GM12878 (cell line): Measurements from ENCODE around the gene GSTO1. TPM values are rescaled to one million over a fixed set of nuclear protein-coding genes. Genes with fewer than 3 reads are reported as not detected.

Experiments
- ATAC-seq: fragments of 200-7000 bp; cut with Tn5 transposase; 3 replicates; pipeline ENCODE4 v1.9.1; 2020; ENCODE audit warnings: mild to moderate bottlenecking, moderate library complexity
- BruUV-seq: library from RNA; stranded (reverse); fragments of 400-500 nt; replicated peaks from 2 replicates; lab custom pipeline; 2021; lab: Mats Ljungman, UMichigan
- CTCF ChIA-PET: fragments of 300-600 bp; sonication (Branson Sonifier 250); formaldehyde crosslinking; extraction: SDS; loops from one replicate; lab custom pipeline; 2021; ENCODE audit warnings: inconsistent platforms; lab: Yijun Ruan, JAX
- POLR2A ChIA-PET: fragments of 350-600 bp; formaldehyde crosslinking; extraction: SDS; loops from one replicate; lab custom pipeline; 2021; ENCODE audit warnings: inconsistent platforms; lab: Charles Lee
- RAD21 ChIA-PET: fragments of 300-600 bp; sonication (Branson Sonifier 250); formaldehyde crosslinking; loops from one replicate; lab custom pipeline; 2023; ENCODE audit warnings: antibody characterized with exemption; ENCODE audit not compliant: unreplicated experiment; lab: Charles Lee
- SMC1A ChIA-PET: fragments of 300-600 bp; sonication (Branson Sonifier 250); formaldehyde crosslinking; loops from one replicate; lab custom pipeline; 2023; ENCODE audit not compliant: unreplicated experiment, uncharacterized antibody; lab: Charles Lee
- DNase-seq: peaks from one replicate; pipeline ENCODE4 v3.0.0-alpha.2; 2011; ENCODE audit warnings: low read depth, low spot score
- FAIRE-seq: peaks from 3 replicates; lab custom pipeline; 2011; peaks lifted over from hg19 to GRCh38; lab: Jason Lieb, UNC
- H2AFZ ChIP-seq: 2 replicates; pipeline ENCODE4 v1.6.0; 2011; ENCODE audit warnings: low read depth, low read length, control low read depth; ENCODE audit not compliant: control insufficient read depth
- H3K27ac ChIP-seq: 2 replicates; pipeline ENCODE4 v1.5.1; 2011; ENCODE audit warnings: control low read depth; ENCODE audit not compliant: control insufficient read depth, insufficient read depth
- H3K27me3 ChIP-seq, 2 experiments: replicated peaks in 1 of 2; 2 replicates each; pipeline versions ENCODE4 v1.6.0 to v1.6.1; 2011; ENCODE audit warnings: low read length in 1 of 2; ENCODE audit not compliant: control insufficient read depth in 2 of 2, insufficient read depth in 2 of 2
- H3K36me3 ChIP-seq, 2 experiments: 2 replicates each; pipeline ENCODE4 v1.5.1; 2011; ENCODE audit warnings: low read length in 1 of 2; ENCODE audit not compliant: control insufficient read depth in 2 of 2, insufficient read depth in 2 of 2
- H3K4me1 ChIP-seq: 2 replicates; pipeline ENCODE4 v1.6.1; 2011; ENCODE audit warnings: mild to moderate bottlenecking, low read length, moderate library complexity, mixed read lengths; ENCODE audit not compliant: control insufficient read depth, insufficient read depth
- H3K4me2 ChIP-seq: 2 replicates; pipeline ENCODE4 v1.6.0; 2011; ENCODE audit warnings: control low read depth; ENCODE audit not compliant: control insufficient read depth, insufficient read depth
- H3K4me3 ChIP-seq: fragments of 200-600 bp; sonication (generic); 2 replicates; pipeline ENCODE4 v1.5.1; 2016
- H3K79me2 ChIP-seq: 2 replicates; pipeline ENCODE4 v1.6.0; 2011; ENCODE audit warnings: low read length; ENCODE audit not compliant: control insufficient read depth, insufficient read depth
- H3K9ac ChIP-seq: 2 replicates; pipeline ENCODE4 v1.8.0; 2011; ENCODE audit warnings: low read length, control low read depth, mixed read lengths; ENCODE audit not compliant: control insufficient read depth, insufficient read depth
- H3K9me3 ChIP-seq: replicated peaks from 3 replicates; pipeline ENCODE4 v1.5.1; 2011; ENCODE audit warnings: mild to moderate bottlenecking, low read length; ENCODE audit not compliant: control insufficient read depth, insufficient read depth
- H4K20me1 ChIP-seq: 2 replicates; pipeline ENCODE4 v1.6.0; 2011; ENCODE audit not compliant: control insufficient read depth, insufficient read depth
- BHLHE40 ChIP-seq, 2 experiments: fragments of 450-650 bp in 1 of 2; IDR thresholded peaks; 2 replicates each; pipeline ENCODE4 v1.6.1; 2011 to 2017; ENCODE audit warnings: low read depth in 2 of 2, borderline replicate concordance in 1 of 2, improper control_type of control experiment in 1 of 2, low read length in 1 of 2, mild to moderate bottlenecking in 1 of 2
- ETV6 ChIP-seq, 2 experiments: fragments of 450-650 bp in 1 of 2; IDR thresholded peaks in 1 of 2; conservative IDR thresholded peaks in 1 of 2; 2 replicates each; pipeline ENCODE4 v1.6.1; 2014; ENCODE audit warnings: antibody characterized with exemption in 1 of 2, borderline replicate concordance in 1 of 2, low read depth in 1 of 2, mild to moderate bottlenecking in 1 of 2, moderate library complexity in 1 of 2
- KAT2A ChIP-seq: conservative IDR thresholded peaks from 2 replicates; pipeline ENCODE4 v1.6.1; 2011; ENCODE audit warnings: low read depth, low read length; ENCODE audit not compliant: control insufficient read depth
- PML ChIP-seq: IDR thresholded peaks from 2 replicates; pipeline ENCODE4 v1.6.1; 2012; ENCODE audit warnings: low read length, inconsistent platforms
- ZNF207 ChIP-seq: fragments of 450-650 bp; IDR thresholded peaks from 2 replicates; pipeline ENCODE4 v1.6.1; 2014; ENCODE audit warnings: antibody characterized with exemption, mild to moderate bottlenecking, borderline replicate concordance
- ZNF217 ChIP-seq: fragments of 450-650 bp; IDR thresholded peaks from 2 replicates; pipeline ENCODE4 v1.6.1; 2017; ENCODE audit warnings: antibody characterized with exemption, mild to moderate bottlenecking
- WGBS: methylation state at CpG from one replicate; pipeline ENCODE4 v1.1.6; 2016; ENCODE audit warnings: low lambda C conversion rate; ENCODE audit not compliant: insufficient replicate concordance, insufficient coverage; ENCODE audit errors: missing lambda C conversion rate; 5-methylcytosine and 5-hydroxymethylcytosine counted together
- in situ Hi-C: fragments of 300-500 bp; cut with MboI; formaldehyde crosslinking; loops from 9 replicates; pipeline ENCODE4 v1.14.3; 2018; ENCODE audit warnings: mixed read lengths
- intact Hi-C: fragments of 100-400 bp; cut with micrococcal nuclease; formaldehyde crosslinking; loops from one replicate; pipeline ENCODE4 v1.14.2; 2022; ENCODE audit not compliant: unreplicated experiment
- polyA plus RNA-seq, 11 experiments: library from polyadenylated mRNA; depleted of rRNA in 4 of 11; unstranded in 6 of 11; stranded (reverse) in 5 of 11; fragments of >200 nt; fragmentation: Nextera tagmentation in 4 of 11; fragmentation: Illumina TruSeq in 1 of 11; extraction: Ambion mirVana in 4 of 11; extraction: Trizol in 1 of 11; gene quantifications; 1 replicate in 1 of 11; 2 replicates in 10 of 11; pipeline versions ENCODE4 v1.2.1 to v1.2.3, GENCODE V29; 2011 to 2016; ENCODE audit warnings: inconsistent platforms in 2 of 11, missing spikeins in 2 of 11, low read depth in 1 of 11
- total RNA-seq, 4 experiments: library from RNA; depleted of rRNA in 3 of 4; stranded (reverse); fragments of >200 nt in 3 of 4; fragmentation: Illumina TruSeq in 1 of 4; extraction: Trizol in 1 of 4; gene quantifications; 2 replicates each; pipeline versions ENCODE4 v1.2.1 to v1.2.3, GENCODE V29; 2013 to 2021

GSTO1 gene
- total and polyA plus RNA-seq, 10 of the 15 experiments (the other 5 are each of a cell fraction or from before 2014, with no cell fraction given), result 53.1 to 197 (median 112) TPM

DNA sequence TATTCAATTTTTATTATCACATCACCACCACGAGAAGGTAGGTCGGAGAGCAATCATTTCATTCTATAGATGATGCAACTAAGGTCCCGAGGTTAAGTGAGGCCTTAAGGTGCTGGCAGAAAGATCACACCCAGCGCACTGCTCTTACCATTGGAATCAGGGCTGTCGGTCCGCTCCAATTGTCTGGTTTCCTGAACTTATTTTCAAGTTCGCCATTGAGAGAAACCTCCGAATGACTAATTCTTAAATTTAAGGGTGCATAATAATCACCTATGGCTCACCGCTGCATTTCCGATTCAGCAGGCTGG lies 13.7 kb downstream of the GSTO1 start:
- CTCF ChIA-PET, result interaction anchor here (1.2 to 9.2 kb wide), 4 partner anchors 12 to 83 kb away, joined by 5 to 106 read pairs (median 8); partner anchors contain the start of gene CFAP58
- Histone ChIP-seq H3K4me2 (peak overlapping the region; percentile 89), H2AFZ (peak overlapping the region; percentile 37), H3K27me3 (no peaks in the 10 kb centered on the region), H4K20me1 (no peaks in the 10 kb centered on the region), H3K4me3 (peak overlapping the region; percentile 73), H3K9me3 (no peaks in the 10 kb centered on the region), H3K27ac (peak overlapping the region; percentile 80), H3K9ac (peak overlapping the region; percentile 86), H3K36me3 (peaks cover 0 to 10% of the 10 kb centered on the region in 2 experiments; a peak in 1 of 4 replicates), H3K4me1 (0 out of 2 replicates have a peak, but pooled peaks cover 3% of the 10 kb centered on the region), H3K79me2 (peaks cover 37% of the 10 kb centered on the region)
- WGBS, result 2% methylated on average over 10 of the region's 10 CpGs
- in situ Hi-C loops (no loop called here), intact Hi-C loops (loop anchor here (5.0 to 10.0 kb wide), 2 partner anchors 146 to 364 kb away; partner anchors contain the start of gene SFR1)
- FAIRE-seq, result no peak
- ATAC-seq, result peak; percentile 2
- BruUV-seq, result TSS peak; percentile 87
- DNase-seq, result no peak
- RAD21 ChIA-PET, result interaction anchor here (1.2 to 2.2 kb wide), 2 partner anchors 13 to 84 kb away, joined by 3 to 7 read pairs; partner anchors contain the start of gene GSTO1
- POLR2A ChIA-PET, result interaction anchor here (4.2 kb wide), 1 partner anchor 12 kb away, joined by 36 read pairs; the partner anchor contains the start of gene GSTO1
- TF ChIP-seq PML (no peak), ETV6 (conservative IDR thresholded peaks at IDR 0.05 in 1 of 2, IDR thresholded peaks at IDR 0.05 in 1 of 2; ENCODE audit: borderline replicate concordance in 1 of 2, low read depth in 1 of 2) (0 out of 4 replicates have a peak, but pooled peaks of 1 of the 2 experiments have one; percentile 20), ZNF217 (no peak), KAT2A (no peak), ZNF207 (no peak), BHLHE40 (IDR thresholded peaks at IDR 0.05; ENCODE audit: borderline replicate concordance in 1 of 2, low read depth in 2 of 2, low read length in 1 of 2) (no peak)
- SMC1A ChIA-PET, result interaction anchor here (1.7 to 3.2 kb wide), 3 partner anchors 12 to 83 kb away, joined by 6 to 20 read pairs (median 7); partner anchors contain the start of gene GSTO1
